ENCODE data around the gene RNF5. TPM values are rescaled to one million over a fixed set of nuclear protein-coding genes. Genes with fewer than 3 reads are reported as not detected.

RNF5 gene
- total RNA-seq, 1 experiment from 2014 or later = 45.9 TPM

DNA sequence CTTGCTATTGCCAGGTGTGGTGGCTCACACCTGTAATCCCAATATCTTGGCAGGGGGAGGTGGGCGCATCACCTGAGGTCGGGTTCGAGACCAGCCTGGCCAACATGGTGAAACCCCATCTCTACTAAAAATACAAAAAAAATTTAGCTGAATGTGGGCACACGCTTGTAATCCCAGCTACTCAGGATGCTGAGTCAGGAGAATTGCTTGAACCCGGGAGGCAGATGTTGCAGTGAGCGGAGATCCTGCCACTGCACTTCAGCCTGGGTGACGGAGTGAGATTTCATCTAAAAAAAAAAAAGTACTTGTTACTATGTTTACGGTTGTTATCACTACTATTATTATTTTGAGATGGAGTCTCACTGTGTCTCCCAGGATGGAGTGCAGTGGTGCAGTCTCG, 21.3 kb upstream of the RNF5 start:
- ChIA-PET POLR2A (no interaction called here), CTCF (no interaction called here), RAD21 (ENCODE audit: low non-redundant PET in 1 of 2, low total read pairs in 2 of 2, uncharacterized antibody in 2 of 2, unreplicated experiment in 2 of 2) (no interaction called here)
- DNase-seq (ENCODE audit: low read depth, low spot score) (no peak), ATAC-seq (no peak)
- no TSS peak for BruUV-seq (replicated peaks)
- no peak overlapping the region for H3K27ac ChIP-seq (ENCODE audit: low read depth, low read length)
- no peaks in the 10 kb centered on the region for H3K9me3 ChIP-seq (ENCODE audit: control insufficient read depth in 1 of 2, insufficient read depth in 1 of 2, low read depth in 1 of 2, low read length in 2 of 2)
- H3K36me3 ChIP-seq (ENCODE audit: control insufficient read depth in 1 of 2, insufficient read depth in 2 of 2, low read length in 2 of 2) = peaks cover 15 to 17% of the 10 kb centered on the region in 2 experiments; a peak in 3 of 4 replicates
- peaks cover 12 to 25% of the 10 kb centered on the region in 2 experiments for H3K4me1 ChIP-seq (ENCODE audit: control insufficient read depth in 1 of 2, insufficient read depth in 2 of 2, low read length in 2 of 2)
- TF ChIP-seq CEBPB (IDR thresholded peaks at IDR 0.05; ENCODE audit: low read depth) (no peak), SIN3A (IDR thresholded peaks at IDR 0.05; ENCODE audit: low read depth) (no peak), SRF (IDR thresholded peaks at IDR 0.05; ENCODE audit: low read depth) (no peak), SP1 (IDR thresholded peaks at IDR 0.05; ENCODE audit: low read depth) (no peak), ELF1 (IDR thresholded peaks at IDR 0.05; ENCODE audit: borderline replicate concordance, low read depth) (no peak), ATF3 (IDR thresholded peaks at IDR 0.05) (no peak), CTCF (IDR thresholded peaks at IDR 0.05 in 2 of 3, conservative IDR thresholded peaks at IDR 0.05 in 1 of 3; ENCODE audit: borderline replicate concordance in 1 of 3, insufficient read depth in 1 of 3, low read depth in 2 of 3, low read length in 2 of 3) (no peak)
- TF ChIP-seq, protein P1, sequence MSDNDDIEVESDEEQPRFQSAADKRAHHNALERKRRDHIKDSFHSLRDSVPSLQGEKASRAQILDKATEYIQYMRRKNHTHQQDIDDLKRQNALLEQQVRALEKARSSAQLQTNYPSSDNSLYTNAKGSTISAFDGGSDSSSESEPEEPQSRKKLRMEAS (IDR thresholded peaks at IDR 0.05) = no peak
- H2AFZ ChIP-seq (ENCODE audit: low read depth, low read length, poor library complexity, severe bottlenecking) = no peak overlapping the region
- H3K27me3 ChIP-seq (ENCODE audit: insufficient read depth, low read length) = no peaks in the 10 kb centered on the region
- H3K9me2 ChIP-seq (ENCODE audit: insufficient read depth) = no peaks in the 10 kb centered on the region
- no peak overlapping the region for H3K4me2 ChIP-seq (ENCODE audit: low read length)
- no peak overlapping the region for H3K9ac ChIP-seq (ENCODE audit: low read length)
- no peaks in the 10 kb centered on the region for H4K20me1 ChIP-seq (ENCODE audit: insufficient read depth)
- no peak overlapping the region for H3K4me3 ChIP-seq (replicated peaks in 1 of 2; ENCODE audit: low read depth in 1 of 2, low read length in 2 of 2)
- H3K79me2 ChIP-seq (ENCODE audit: insufficient read depth, low read length) = peaks cover 16% of the 10 kb centered on the region
- intact Hi-C loops (cut with micrococcal nuclease) = no loop called here

DNA sequence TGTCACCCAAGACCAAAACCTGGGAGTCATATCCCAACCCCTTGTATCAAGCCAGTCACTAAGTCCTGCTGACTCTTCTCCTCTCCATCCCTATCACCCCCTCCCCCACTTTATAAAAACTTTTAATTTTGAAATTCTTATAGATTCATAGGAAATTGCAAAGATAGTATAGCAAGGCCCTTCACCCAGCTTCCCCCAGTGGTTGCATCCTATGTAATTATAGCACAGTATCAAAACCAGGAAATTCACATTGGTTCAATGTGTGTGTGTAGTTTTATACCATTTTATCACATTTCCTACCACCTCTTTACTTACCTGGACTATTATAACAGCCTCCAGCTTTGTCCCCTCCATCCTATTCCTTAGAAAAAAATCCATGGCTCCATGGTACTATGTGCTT, 20.2 kb upstream of the RNF5 start:
- intact Hi-C loops (cut with micrococcal nuclease) = no loop called here
- no TSS peak for BruUV-seq (replicated peaks)

More for the DNA sequence above, 20.2 kb upstream of the RNF5 start:
- Histone ChIP-seq H3K9ac (ENCODE audit: low read length) (no peak overlapping the region), H3K9me2 (ENCODE audit: insufficient read depth) (no peaks in the 10 kb centered on the region), H3K9me3 (ENCODE audit: control insufficient read depth in 1 of 2, insufficient read depth in 1 of 2, low read depth in 1 of 2, low read length in 2 of 2) (no peaks in the 10 kb centered on the region), H3K27ac (ENCODE audit: low read depth, low read length) (no peak overlapping the region), H3K4me2 (ENCODE audit: low read length) (no peak overlapping the region), H3K27me3 (ENCODE audit: insufficient read depth, low read length) (no peaks in the 10 kb centered on the region), H4K20me1 (ENCODE audit: insufficient read depth) (no peaks in the 10 kb centered on the region), H2AFZ (ENCODE audit: low read depth, low read length, poor library complexity, severe bottlenecking) (no peak overlapping the region), H3K4me1 (ENCODE audit: control insufficient read depth in 1 of 2, insufficient read depth in 2 of 2, low read length in 2 of 2) (peaks cover 5 to 14% of the 10 kb centered on the region in 2 experiments), H3K79me2 (ENCODE audit: insufficient read depth, low read length) (peaks cover 16% of the 10 kb centered on the region), H3K36me3 (ENCODE audit: control insufficient read depth in 1 of 2, insufficient read depth in 2 of 2, low read length in 2 of 2) (peaks cover 15 to 17% of the 10 kb centered on the region in 2 experiments; a peak in 3 of 4 replicates), H3K4me3 (replicated peaks in 1 of 2; ENCODE audit: low read depth in 1 of 2, low read length in 2 of 2) (no peak overlapping the region)
- TF ChIP-seq, protein P1 (IDR thresholded peaks at IDR 0.05) = no peak
- TF ChIP-seq CEBPB (IDR thresholded peaks at IDR 0.05; ENCODE audit: low read depth) = no peak
- TF ChIP-seq, protein P2, sequence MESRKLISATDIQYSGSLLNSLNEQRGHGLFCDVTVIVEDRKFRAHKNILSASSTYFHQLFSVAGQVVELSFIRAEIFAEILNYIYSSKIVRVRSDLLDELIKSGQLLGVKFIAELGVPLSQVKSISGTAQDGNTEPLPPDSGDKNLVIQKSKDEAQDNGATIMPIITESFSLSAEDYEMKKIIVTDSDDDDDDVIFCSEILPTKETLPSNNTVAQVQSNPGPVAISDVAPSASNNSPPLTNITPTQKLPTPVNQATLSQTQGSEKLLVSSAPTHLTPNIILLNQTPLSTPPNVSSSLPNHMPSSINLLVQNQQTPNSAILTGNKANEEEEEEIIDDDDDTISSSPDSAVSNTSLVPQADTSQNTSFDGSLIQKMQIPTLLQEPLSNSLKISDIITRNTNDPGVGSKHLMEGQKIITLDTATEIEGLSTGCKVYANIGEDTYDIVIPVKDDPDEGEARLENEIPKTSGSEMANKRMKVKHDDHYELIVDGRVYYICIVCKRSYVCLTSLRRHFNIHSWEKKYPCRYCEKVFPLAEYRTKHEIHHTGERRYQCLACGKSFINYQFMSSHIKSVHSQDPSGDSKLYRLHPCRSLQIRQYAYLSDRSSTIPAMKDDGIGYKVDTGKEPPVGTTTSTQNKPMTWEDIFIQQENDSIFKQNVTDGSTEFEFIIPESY (IDR thresholded peaks at IDR 0.05; ENCODE audit: extremely low read depth, insufficient replicate concordance, low read length) = no peak
- no peak for TF ChIP-seq ATF3 (IDR thresholded peaks at IDR 0.05)
- TF ChIP-seq POLR2AphosphoS5 (IDR thresholded peaks at IDR 0.05; ENCODE audit: low read depth, low read length) = no peak
- no peak for TF ChIP-seq SP1 (IDR thresholded peaks at IDR 0.05; ENCODE audit: low read depth)
- TF ChIP-seq YY1 (IDR thresholded peaks at IDR 0.05; ENCODE audit: extremely low read depth, insufficient replicate concordance, low read depth, low read length) = no peak
- CTCF ChIA-PET = no interaction called here
- no peak for DNase-seq (ENCODE audit: low read depth, low spot score)
- POLR2A ChIA-PET = no interaction called here
- RAD21 ChIA-PET (ENCODE audit: low non-redundant PET in 1 of 2, low total read pairs in 2 of 2, uncharacterized antibody in 2 of 2, unreplicated experiment in 2 of 2) = no interaction called here
- no peak for ATAC-seq
